DOHH2 (cell line): ENCODE results near the gene CYP46A1.

Experiments
- CTCF ChIP-seq: fragments of 200-600 bp; sonication (generic); IDR thresholded peaks from one replicate; pipeline ENCODE4 v1.5.1; 2014; ENCODE audit warnings: antibody characterized with exemption, mild to moderate bottlenecking, low read depth, low read length; ENCODE audit not compliant: poor library complexity, severe bottlenecking
- EZH2phosphoT487 ChIP-seq: fragments of 200-600 bp; sonication (generic); IDR thresholded peaks from 2 replicates; pipeline ENCODE4 v1.6.1; 2017; ENCODE audit warnings: borderline replicate concordance, mild to moderate bottlenecking, antibody characterized with exemption, low read length, moderate library complexity, mixed read lengths

GRCh38 chr14:99716850-99717681 lies 33.0 kb downstream of the CYP46A1 start:
- TF ChIP-seq CTCF (no peak), EZH2phosphoT487 (no peak)
